Inflammatory macrophage treated with lipopolysaccharide for 4 hours (primary cell): Measurements from ENCODE around the gene WDFY1.

Experiments used
- DNase-seq: peaks from one replicate; pipeline ENCODE4 v3.0.0-alpha.2; 2020

The WDFY1 gene

GRCh38 chr2:223957092-223957851 lies 12.1 kb upstream of the WDFY1 start, which contains the start of gene MRPL44:
TSS of gene MRPL44 (plus strand) at chr2:223957463. CDS start at chr2:223957473, 10 bp downstream.
- peak; percentile 100 for DNase-seq

- no peak for DNase-seq
Observed at GRCh38 chr2:223956300-223956699, 11.2 kb upstream of the WDFY1 start.

GRCh38 chr2:223954401-223954800 lies 9.3 kb upstream of the WDFY1 start:
- DNase-seq = peak; percentile 76

GRCh38 chr2:223952280-223952968 lies 7.3 kb upstream of the WDFY1 start:
- no peak for DNase-seq

- no peak for DNase-seq
Observed at GRCh38 chr2:223950448-223951347, 5.6 kb upstream of the WDFY1 start.

GRCh38 chr2:223949241-223949840 lies 4.2 kb upstream of the WDFY1 start:
- peak; percentile 52 for DNase-seq

GRCh38 chr2:223947711-223948205 lies 2.6 kb upstream of the WDFY1 start:
- no peak for DNase-seq

- DNase-seq = no peak
Observed at GRCh38 chr2:223945755-223946154, 620 bp upstream of the WDFY1 start.

- no peak for DNase-seq
Observed at GRCh38 chr2:223944166-223944702, 901 bp downstream of the WDFY1 start.

- DNase-seq = peak; percentile 83
Observed at GRCh38 chr2:223943561-223944008, 1.6 kb downstream of the WDFY1 start.

- no peak for DNase-seq
Observed at GRCh38 chr2:223943135-223943534, 2.0 kb downstream of the WDFY1 start.

GRCh38 chr2:223941579-223942277 lies 3.4 kb downstream of the WDFY1 start:
- no peak for DNase-seq

GRCh38 chr2:223939438-223939837 lies 5.7 kb downstream of the WDFY1 start:
- DNase-seq = peak; percentile 94

- no peak for DNase-seq
Observed at GRCh38 chr2:223937535-223937934, 7.6 kb downstream of the WDFY1 start.

GRCh38 chr2:223936862-223937326 lies 8.2 kb downstream of the WDFY1 start:
- peak; percentile 27 for DNase-seq

- no peak for DNase-seq
Observed at GRCh38 chr2:223935459-223936125, 9.5 kb downstream of the WDFY1 start.

- DNase-seq = no peak
Observed at GRCh38 chr2:223934870-223935269, 10.3 kb downstream of the WDFY1 start.

GRCh38 chr2:223932816-223933800 lies 12.0 kb downstream of the WDFY1 start:
- no peak for DNase-seq
